GM12801 (cell line): ENCODE measurements around the gene GPR22.

Experiments
- TF ChIP-seq, protein P1 (sequence below): IDR thresholded peaks from one replicate; pipeline ENCODE4 v1.5.1; 2011; ENCODE audit warnings: control low read depth; ENCODE audit not compliant: insufficient read length; ENCODE audit errors: extremely low read depth

GPR22 gene

DNA sequence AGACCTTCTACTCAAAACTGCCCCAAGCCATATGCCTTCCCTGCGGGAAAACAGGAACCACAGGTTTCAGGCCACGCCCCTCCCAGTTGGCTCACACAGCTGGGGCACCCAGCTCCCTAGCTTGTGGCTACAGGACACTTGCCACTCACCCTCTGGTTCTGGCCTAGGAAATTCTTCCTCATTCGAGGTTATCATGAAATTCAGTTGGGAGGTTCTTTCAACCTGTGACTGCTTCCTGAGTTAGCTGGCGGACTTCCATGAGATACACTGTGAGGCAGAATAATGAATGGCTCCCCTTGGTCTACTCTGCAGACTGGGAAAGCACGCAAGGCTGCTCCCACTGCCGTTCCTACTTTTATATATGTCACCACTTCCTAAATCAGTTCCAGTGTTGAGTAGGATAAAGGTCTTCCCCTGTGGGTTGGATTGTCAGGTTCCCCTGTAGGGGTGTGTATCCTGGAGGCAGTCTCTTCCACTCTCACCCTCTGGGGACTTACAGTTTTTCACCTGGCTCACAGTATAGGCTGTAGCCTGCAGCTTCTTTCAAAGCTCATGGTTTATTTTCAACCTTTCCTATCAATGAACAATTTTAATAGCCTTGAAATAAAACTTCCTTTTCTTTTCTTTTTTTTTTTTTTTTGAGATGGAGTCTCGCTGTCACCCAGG is 37.0 kb downstream of the GPR22 start:
- TF ChIP-seq, protein P1, sequence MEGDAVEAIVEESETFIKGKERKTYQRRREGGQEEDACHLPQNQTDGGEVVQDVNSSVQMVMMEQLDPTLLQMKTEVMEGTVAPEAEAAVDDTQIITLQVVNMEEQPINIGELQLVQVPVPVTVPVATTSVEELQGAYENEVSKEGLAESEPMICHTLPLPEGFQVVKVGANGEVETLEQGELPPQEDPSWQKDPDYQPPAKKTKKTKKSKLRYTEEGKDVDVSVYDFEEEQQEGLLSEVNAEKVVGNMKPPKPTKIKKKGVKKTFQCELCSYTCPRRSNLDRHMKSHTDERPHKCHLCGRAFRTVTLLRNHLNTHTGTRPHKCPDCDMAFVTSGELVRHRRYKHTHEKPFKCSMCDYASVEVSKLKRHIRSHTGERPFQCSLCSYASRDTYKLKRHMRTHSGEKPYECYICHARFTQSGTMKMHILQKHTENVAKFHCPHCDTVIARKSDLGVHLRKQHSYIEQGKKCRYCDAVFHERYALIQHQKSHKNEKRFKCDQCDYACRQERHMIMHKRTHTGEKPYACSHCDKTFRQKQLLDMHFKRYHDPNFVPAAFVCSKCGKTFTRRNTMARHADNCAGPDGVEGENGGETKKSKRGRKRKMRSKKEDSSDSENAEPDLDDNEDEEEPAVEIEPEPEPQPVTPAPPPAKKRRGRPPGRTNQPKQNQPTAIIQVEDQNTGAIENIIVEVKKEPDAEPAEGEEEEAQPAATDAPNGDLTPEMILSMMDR, result no peak
